HEK293 (cell line): ENCODE data around the gene TCF7.

Experiments used
- CTCF ChIA-PET: fragments of 350-600 bp; formaldehyde crosslinking; extraction: SDS; loops from one replicate; lab custom pipeline; 2021; ENCODE audit warnings: antibody characterized with exemption; lab: Yijun Ruan, JAX
- POLR2A ChIA-PET: fragments of 300-600 bp; formaldehyde crosslinking; extraction: SDS; loops from one replicate; lab custom pipeline; 2020; ENCODE audit warnings: antibody characterized with exemption, inconsistent platforms; lab: Yijun Ruan, JAX
- H3K27ac ChIP-seq: fragments of 200-500 bp; sonication (Bioruptor generic); 2 replicates; pipeline ENCODE4 v1.5.1; 2014; ENCODE audit warnings: low read depth, low read length, control low read depth, inconsistent platforms; ENCODE audit errors: extremely low read depth
- H3K36me3 ChIP-seq, 2 experiments: fragments of 200-500 bp in 1 of 2; sonication (Bioruptor generic) in 1 of 2; 1 replicate in 1 of 2; 2 replicates in 1 of 2; pipeline ENCODE4 v1.5.1; 2014 to 2017; ENCODE audit warnings: inconsistent platforms in 2 of 2, low read length in 2 of 2; ENCODE audit not compliant: control insufficient read depth in 2 of 2, insufficient read depth in 1 of 2
- H3K4me1 ChIP-seq: fragments of 200-500 bp; sonication (Bioruptor generic); 2 replicates; pipeline ENCODE4 v1.5.1; 2014; ENCODE audit warnings: mild to moderate bottlenecking, low read length, inconsistent platforms; ENCODE audit not compliant: control insufficient read depth, insufficient read depth
- H3K4me3 ChIP-seq: 2 replicates; pipeline ENCODE4 v1.5.1; 2011; ENCODE audit warnings: low read depth, mild to moderate bottlenecking, control low read depth, low read length, moderate library complexity
- H3K9me3 ChIP-seq: fragments of 200-500 bp; sonication (Bioruptor generic); 2 replicates; pipeline ENCODE4 v1.5.1; 2014; ENCODE audit warnings: low read depth, low read length, inconsistent platforms; ENCODE audit not compliant: control insufficient read depth, insufficient read depth
- ZBTB21 ChIP-seq: fragments of 450-650 bp; formaldehyde crosslinking; IDR thresholded peaks from 2 replicates; pipeline ENCODE4 v1.5.1; 2017; ENCODE audit warnings: missing biosample characterization, missing genetic modification characterization
- ZBTB48 ChIP-seq: fragments of 450-650 bp; formaldehyde crosslinking; IDR thresholded peaks from 2 replicates; pipeline ENCODE4 v1.5.1; 2016; ENCODE audit warnings: missing biosample characterization, missing genetic modification characterization
- ZFHX2 ChIP-seq: fragments of 450-650 bp; formaldehyde crosslinking; conservative IDR thresholded peaks from 2 replicates; pipeline ENCODE4 v1.5.1; 2016; ENCODE audit warnings: missing biosample characterization, missing genetic modification characterization
- ZNF146 ChIP-seq: fragments of 450-650 bp; formaldehyde crosslinking; IDR thresholded peaks from 2 replicates; pipeline ENCODE4 v1.5.1; 2016; ENCODE audit warnings: missing biosample characterization, missing genetic modification characterization
- ZNF248 ChIP-seq: fragments of 450-650 bp; formaldehyde crosslinking; IDR thresholded peaks from 2 replicates; pipeline ENCODE4 v1.5.1; 2017; ENCODE audit warnings: missing biosample characterization, missing genetic modification characterization
- ZNF341 ChIP-seq: fragments of 450-650 bp; formaldehyde crosslinking; IDR thresholded peaks from 2 replicates; pipeline ENCODE4; 2016; ENCODE audit warnings: low read depth, missing biosample characterization, missing genetic modification characterization
- ZNF664 ChIP-seq: fragments of 450-650 bp; formaldehyde crosslinking; IDR thresholded peaks from 2 replicates; pipeline ENCODE4 v1.5.1; 2016; ENCODE audit warnings: missing biosample characterization, missing genetic modification characterization
- TF ChIP-seq, protein P1 (sequence below): fragments of 450-650 bp; formaldehyde crosslinking; conservative IDR thresholded peaks from 2 replicates; pipeline ENCODE4 v1.5.1; 2016; ENCODE audit warnings: low read depth, missing biosample characterization, missing genetic modification characterization
- TF ChIP-seq, protein P2 (sequence below): fragments of 450-650 bp; formaldehyde crosslinking; IDR thresholded peaks from 2 replicates; pipeline ENCODE4 v1.5.1; 2016; ENCODE audit warnings: missing biosample characterization, missing genetic modification characterization

The TCF7 gene

DNA sequence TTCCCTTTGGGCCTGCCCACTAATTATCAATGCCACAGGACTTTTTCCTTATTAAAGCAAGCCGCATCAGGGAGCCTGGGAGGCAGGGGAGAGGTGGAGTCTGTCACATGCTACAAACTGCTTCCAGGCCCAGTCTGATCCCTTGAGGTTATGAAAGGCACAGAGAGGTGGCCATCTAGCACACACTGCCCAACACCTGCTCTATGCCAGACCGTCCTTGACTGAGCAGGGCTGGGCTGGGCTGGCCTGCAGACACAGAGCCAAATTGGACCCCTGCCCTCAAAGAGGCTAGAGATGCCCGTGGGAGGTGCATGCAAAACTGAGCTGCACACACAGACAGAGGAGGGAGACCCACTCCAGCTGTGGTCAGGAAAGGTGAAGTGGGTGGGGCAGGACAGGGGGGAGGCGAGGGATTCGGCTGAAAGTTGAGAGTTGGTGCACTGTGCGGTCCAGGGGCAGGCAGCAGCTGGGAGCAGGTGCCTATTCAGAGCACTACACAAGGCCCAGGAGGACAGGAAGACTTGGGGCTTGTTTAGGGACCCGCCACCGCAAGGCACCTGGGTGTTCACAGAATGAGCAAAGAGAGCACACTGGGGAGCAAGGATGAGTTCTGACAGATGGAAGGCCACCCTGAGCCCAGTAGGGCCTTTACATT, 36.4 kb upstream of the TCF7 start:
- H3K9me3 ChIP-seq, result no peaks in the 10 kb centered on the region
- ChIA-PET CTCF (interaction anchor here (1.4 to 1.5 kb wide), 2 partner anchors 23 to 38 kb away, joined by 6 to 8 read pairs; no protein-coding TSS in a partner anchor), POLR2A (no interaction called here)
- H3K4me1 ChIP-seq, result no peaks in the 10 kb centered on the region
- no peaks in the 10 kb centered on the region for H3K36me3 ChIP-seq
- no peak overlapping the region for H3K4me3 ChIP-seq
- H3K27ac ChIP-seq, result no peak overlapping the region
- TF ChIP-seq ZBTB48 (tag by site-specific recombination), result 0 out of 2 replicates have a peak, but pooled peaks have one; percentile 26
- TF ChIP-seq ZFHX2 (tag by site-specific recombination), result 0 out of 2 replicates have a peak, but pooled peaks have one; percentile 21
- TF ChIP-seq ZNF248 (tag by site-specific recombination), result no peak

DNA sequence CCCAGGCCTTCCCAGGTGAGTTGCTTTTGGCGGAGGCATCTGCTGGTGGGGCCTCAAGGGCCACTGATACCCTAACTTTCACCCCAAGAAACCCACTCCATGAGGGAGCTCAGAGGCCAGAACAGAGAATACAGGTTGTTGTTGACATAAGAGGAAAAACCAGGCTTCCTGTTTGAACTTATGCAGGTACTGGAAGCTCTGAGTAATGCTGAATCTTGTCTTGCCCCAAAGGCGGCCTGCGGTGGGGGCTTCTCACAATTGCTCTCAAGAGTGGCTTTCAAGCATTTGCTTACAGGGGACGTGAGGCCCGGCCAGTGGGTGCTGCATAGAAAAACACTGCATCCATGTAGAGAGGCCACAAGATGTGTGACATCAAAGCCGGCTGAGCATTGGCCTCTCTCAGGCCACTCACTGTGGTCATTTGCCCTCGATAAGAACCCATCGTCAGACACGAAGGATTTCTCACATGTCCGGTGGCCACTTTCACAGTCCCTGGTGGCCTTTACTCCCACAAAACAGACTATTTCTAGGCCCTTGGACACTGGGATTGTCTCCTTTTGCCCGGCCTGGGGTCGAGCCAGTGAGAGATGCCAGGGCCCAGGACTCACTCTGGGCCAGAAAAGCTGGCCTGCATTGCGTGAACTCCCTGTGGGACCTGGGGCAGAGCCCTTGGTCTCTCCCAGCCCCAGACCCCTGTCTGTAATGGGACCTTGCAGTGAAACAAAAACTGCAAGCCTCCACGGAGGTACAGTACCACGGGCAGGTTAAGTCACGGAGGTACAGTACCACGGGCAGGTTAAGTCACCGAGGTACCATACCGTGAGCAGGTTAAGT, 34.5 kb upstream of the TCF7 start:
- ChIA-PET CTCF (interaction anchor here (0.6 to 1.1 kb wide), 3 partner anchors 40 to 1391 kb away, joined by 3 to 5 read pairs (median 4); no protein-coding TSS in a partner anchor), POLR2A (no interaction called here)
- TF ChIP-seq, protein P1, sequence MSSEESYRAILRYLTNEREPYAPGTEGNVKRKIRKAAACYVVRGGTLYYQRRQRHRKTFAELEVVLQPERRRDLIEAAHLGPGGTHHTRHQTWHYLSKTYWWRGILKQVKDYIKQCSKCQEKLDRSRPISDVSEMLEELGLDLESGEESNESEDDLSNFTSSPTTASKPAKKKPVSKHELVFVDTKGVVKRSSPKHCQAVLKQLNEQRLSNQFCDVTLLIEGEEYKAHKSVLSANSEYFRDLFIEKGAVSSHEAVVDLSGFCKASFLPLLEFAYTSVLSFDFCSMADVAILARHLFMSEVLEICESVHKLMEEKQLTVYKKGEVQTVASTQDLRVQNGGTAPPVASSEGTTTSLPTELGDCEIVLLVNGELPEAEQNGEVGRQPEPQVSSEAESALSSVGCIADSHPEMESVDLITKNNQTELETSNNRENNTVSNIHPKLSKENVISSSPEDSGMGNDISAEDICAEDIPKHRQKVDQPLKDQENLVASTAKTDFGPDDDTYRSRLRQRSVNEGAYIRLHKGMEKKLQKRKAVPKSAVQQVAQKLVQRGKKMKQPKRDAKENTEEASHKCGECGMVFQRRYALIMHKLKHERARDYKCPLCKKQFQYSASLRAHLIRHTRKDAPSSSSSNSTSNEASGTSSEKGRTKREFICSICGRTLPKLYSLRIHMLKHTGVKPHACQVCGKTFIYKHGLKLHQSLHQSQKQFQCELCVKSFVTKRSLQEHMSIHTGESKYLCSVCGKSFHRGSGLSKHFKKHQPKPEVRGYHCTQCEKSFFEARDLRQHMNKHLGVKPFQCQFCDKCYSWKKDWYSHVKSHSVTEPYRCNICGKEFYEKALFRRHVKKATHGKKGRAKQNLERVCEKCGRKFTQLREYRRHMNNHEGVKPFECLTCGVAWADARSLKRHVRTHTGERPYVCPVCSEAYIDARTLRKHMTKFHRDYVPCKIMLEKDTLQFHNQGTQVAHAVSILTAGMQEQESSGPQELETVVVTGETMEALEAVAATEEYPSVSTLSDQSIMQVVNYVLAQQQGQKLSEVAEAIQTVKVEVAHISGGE (tag by site-specific recombination), result no peak
- no peak for TF ChIP-seq ZFHX2 (tag by site-specific recombination)
- TF ChIP-seq, protein P2, sequence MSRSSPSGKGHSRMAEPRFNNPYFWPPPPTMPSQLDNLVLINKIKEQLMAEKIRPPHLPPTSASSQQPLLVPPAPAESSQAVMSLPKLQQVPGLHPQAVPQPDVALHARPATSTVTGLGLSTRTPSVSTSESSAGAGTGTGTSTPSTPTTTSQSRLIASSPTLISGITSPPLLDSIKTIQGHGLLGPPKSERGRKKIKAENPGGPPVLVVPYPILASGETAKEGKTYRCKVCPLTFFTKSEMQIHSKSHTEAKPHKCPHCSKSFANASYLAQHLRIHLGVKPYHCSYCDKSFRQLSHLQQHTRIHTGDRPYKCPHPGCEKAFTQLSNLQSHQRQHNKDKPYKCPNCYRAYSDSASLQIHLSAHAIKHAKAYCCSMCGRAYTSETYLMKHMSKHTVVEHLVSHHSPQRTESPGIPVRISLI (tag by site-specific recombination), result no peak
- TF ChIP-seq ZNF664 (tag by site-specific recombination), result no peak
- no peak for TF ChIP-seq ZNF341 (tag by site-specific recombination)
- Histone ChIP-seq H3K4me1 (no peaks in the 10 kb centered on the region), H3K27ac (no peak overlapping the region), H3K9me3 (no peaks in the 10 kb centered on the region), H3K36me3 (no peaks in the 10 kb centered on the region), H3K4me3 (no peak overlapping the region)

DNA sequence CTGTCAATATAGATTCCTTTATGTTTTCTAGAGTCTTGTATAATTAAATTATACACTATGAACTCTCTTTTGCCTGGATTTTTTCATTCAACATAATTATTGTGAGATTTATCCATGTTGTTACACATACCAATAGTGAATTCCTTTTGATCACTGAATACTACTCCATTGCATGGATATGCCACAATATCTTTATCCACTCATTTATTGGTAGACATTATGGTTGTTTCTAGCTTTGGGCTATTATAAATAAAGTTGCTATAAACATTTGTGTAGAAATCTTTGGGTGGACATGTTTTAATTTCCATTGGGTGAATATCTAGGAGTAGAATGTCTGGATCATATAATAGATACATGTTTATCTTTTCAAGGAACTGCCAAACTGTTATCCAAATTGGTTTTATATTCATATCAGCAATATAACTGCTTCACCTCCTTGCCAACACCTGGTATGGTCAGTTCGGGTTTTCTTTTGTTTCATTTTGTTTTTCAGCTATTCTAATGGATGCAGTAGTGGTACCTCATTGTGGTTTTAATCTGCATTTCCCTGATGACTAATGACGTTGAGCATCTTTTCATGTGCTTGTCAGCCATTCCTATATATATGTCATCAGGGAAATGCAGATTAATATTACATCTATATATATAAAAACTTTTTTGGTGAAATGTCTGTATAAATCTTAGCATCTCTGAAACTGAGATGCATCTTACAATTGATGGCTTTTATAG, 32.1 kb upstream of the TCF7 start:
- TF ChIP-seq ZNF146 (tag by site-specific recombination), result peak; percentile 52; the same call in 1 of the 2 replicates
- TF ChIP-seq ZBTB21 (tag by site-specific recombination), result no peak
- Histone ChIP-seq H3K4me3 (no peak overlapping the region), H3K36me3 (no peaks in the 10 kb centered on the region), H3K4me1 (no peaks in the 10 kb centered on the region), H3K9me3 (no peaks in the 10 kb centered on the region), H3K27ac (no peak overlapping the region)
- ChIA-PET CTCF (interaction anchor here (1.0 to 3.3 kb wide), 3 partner anchors 9 to 42 kb away, joined by 3 to 10 read pairs (median 3); no protein-coding TSS in a partner anchor), POLR2A (interaction anchor here (0.6 kb wide), 1 partner anchor 646 kb away, joined by 3 read pairs; no protein-coding TSS in a partner anchor)
